ENCODE data around the gene SPG21. TPM values are rescaled to one million over a fixed set of nuclear protein-coding genes. Genes with fewer than 3 reads are reported as not detected.

The SPG21 gene
- total and polyA plus RNA-seq, 7 donors: 60.3 to 116 (median 95.7) TPM

- intact Hi-C loops (cut with DNase I): no loop called here
- no peak for DNase-seq
- 90 to 93% methylated on average over 3 of the region's 3 CpGs for WGBS, 2 donors
- TF ChIP-seq CTCF (IDR thresholded peaks at IDR 0.05): no peak
- TF ChIP-seq EP300 (IDR thresholded peaks at IDR 0.05): no peak
- no peak for TF ChIP-seq POLR2AphosphoS5 (IDR thresholded peaks at IDR 0.05)
- no peak for TF ChIP-seq POLR2A (IDR thresholded peaks at IDR 0.05)
- Histone ChIP-seq H3K27me3 (no peaks in the 10 kb centered on the region), H3K27ac (no peak overlapping the region), H3K4me1 (no peaks in the 10 kb centered on the region), H3K9me3 (no peaks in the 10 kb centered on the region), H3K4me3 (no peak overlapping the region), H3K36me3 (peaks cover 0 to 50% (median 2%) of the 10 kb centered on the region in 4 donors)
Measured at GRCh38 chr15:65004993-65005392, 15.3 kb upstream of the SPG21 start.

GRCh38 chr15:64997745-64998375 is 8.1 kb upstream of the SPG21 start:
- intact Hi-C loops (cut with DNase I): loop anchor here (10.0 kb wide), 1 partner anchor 263 kb away; no protein-coding TSS in a partner anchor
- 84 to 88% methylated on average over 4 of the region's 4 CpGs for WGBS, 2 donors
- H3K27ac ChIP-seq: no peak overlapping the region

GRCh38 chr15:64997066-64997465 is 7.4 kb upstream of the SPG21 start:
- H3K4me3 ChIP-seq: no peak overlapping the region
- no peak for DNase-seq
- 80 to 82% methylated on average over 5 of the region's 5 CpGs for WGBS, 2 donors
- no peaks in the 10 kb centered on the region for H3K27me3 ChIP-seq
- no peaks in the 10 kb centered on the region for H3K9me3 ChIP-seq
- H3K27ac ChIP-seq: no peak overlapping the region
- peaks cover 0 to 10% (median 0%) of the 10 kb centered on the region in 4 donors for H3K36me3 ChIP-seq
- H3K4me1 ChIP-seq: no peaks in the 10 kb centered on the region
- no peak for TF ChIP-seq CTCF (IDR thresholded peaks at IDR 0.05)
- TF ChIP-seq POLR2AphosphoS5 (IDR thresholded peaks at IDR 0.05): no peak
- no peak for TF ChIP-seq EP300 (IDR thresholded peaks at IDR 0.05)
- no peak for TF ChIP-seq POLR2A (IDR thresholded peaks at IDR 0.05)
- intact Hi-C loops (cut with DNase I): loop anchor here (10.0 kb wide), 1 partner anchor 262 kb away; no protein-coding TSS in a partner anchor

More at GRCh38 chr15:64997745-64998375, 8.1 kb upstream of the SPG21 start:
- no peak overlapping the region for H3K4me3 ChIP-seq
- no peaks in the 10 kb centered on the region for H3K9me3 ChIP-seq
- H3K4me1 ChIP-seq: no peaks in the 10 kb centered on the region
- H3K36me3 ChIP-seq: peaks cover 0 to 17% (median 0%) of the 10 kb centered on the region in 4 donors
- TF ChIP-seq EP300 (IDR thresholded peaks at IDR 0.05) (no peak), CTCF (IDR thresholded peaks at IDR 0.05) (no peak), POLR2AphosphoS5 (IDR thresholded peaks at IDR 0.05) (no peak), POLR2A (IDR thresholded peaks at IDR 0.05) (no peak)
- H3K27me3 ChIP-seq: no peaks in the 10 kb centered on the region
- DNase-seq: no peak

GRCh38 chr15:64993290-64993689 is 3.6 kb upstream of the SPG21 start:
- Histone ChIP-seq H3K4me1 (peaks cover 0 to 13% (median 7%) of the 10 kb centered on the region in 4 donors), H3K4me3 (no peak overlapping the region), H3K27ac (no peak overlapping the region), H3K36me3 (no peaks in the 10 kb centered on the region), H3K27me3 (no peaks in the 10 kb centered on the region), H3K9me3 (no peaks in the 10 kb centered on the region)
- intact Hi-C loops (cut with DNase I): loop anchor here (5.0 to 10.0 kb wide), 3 partner anchors 94 to 258 kb away; partner anchors contain the start of gene PLEKHO2
- no peak for TF ChIP-seq EP300 (IDR thresholded peaks at IDR 0.05)
- WGBS, 2 donors: 49 to 59% methylated on average over 1 of the region's 1 CpG
- no peak for DNase-seq

- TF ChIP-seq POLR2A (IDR thresholded peaks at IDR 0.05) (no peak), CTCF (IDR thresholded peaks at IDR 0.05) (no peak), EP300 (IDR thresholded peaks at IDR 0.05) (no peak), POLR2AphosphoS5 (IDR thresholded peaks at IDR 0.05) (peak in 1 of 4 donors; percentile 7)
- Histone ChIP-seq H3K27me3 (no peaks in the 10 kb centered on the region), H3K36me3 (no peaks in the 10 kb centered on the region), H3K4me3 (no peak overlapping the region), H3K27ac (no peak overlapping the region), H3K9me3 (no peaks in the 10 kb centered on the region), H3K4me1 (peaks cover 0 to 29% (median 16%) of the 10 kb centered on the region in 4 donors)
- WGBS, 2 donors: 17 to 56% methylated on average over 2 of the region's 2 CpGs
- intact Hi-C loops (cut with DNase I): loop anchor here (5.0 to 10.0 kb wide), 3 partner anchors 96 to 257 kb away; partner anchors contain the start of gene PLEKHO2
- DNase-seq: peak; percentile 72
Measured at GRCh38 chr15:64991536-64992135, 1.9 kb upstream of the SPG21 start.

Data from sigmoid colon (tissue), 7 donors.